SKM-1 treated with dmso at 0.1 percent for 144 hours (cell line): ENCODE measurements around the gene CUL9.

Experiments
- DNase-seq: peaks from one replicate; lab custom pipeline; 2025; ENCODE audit not compliant: unreplicated experiment; lab: John Stamatoyannopoulos, UW

CUL9 gene

GRCh38 chr6:43172104-43173007, 9.6 kb upstream of the CUL9 start:
- peak; percentile 39 for DNase-seq

- DNase-seq = no peak
These were observed 8.3 kb upstream of the CUL9 start for GRCh38 chr6:43173591-43174262.

DNA sequence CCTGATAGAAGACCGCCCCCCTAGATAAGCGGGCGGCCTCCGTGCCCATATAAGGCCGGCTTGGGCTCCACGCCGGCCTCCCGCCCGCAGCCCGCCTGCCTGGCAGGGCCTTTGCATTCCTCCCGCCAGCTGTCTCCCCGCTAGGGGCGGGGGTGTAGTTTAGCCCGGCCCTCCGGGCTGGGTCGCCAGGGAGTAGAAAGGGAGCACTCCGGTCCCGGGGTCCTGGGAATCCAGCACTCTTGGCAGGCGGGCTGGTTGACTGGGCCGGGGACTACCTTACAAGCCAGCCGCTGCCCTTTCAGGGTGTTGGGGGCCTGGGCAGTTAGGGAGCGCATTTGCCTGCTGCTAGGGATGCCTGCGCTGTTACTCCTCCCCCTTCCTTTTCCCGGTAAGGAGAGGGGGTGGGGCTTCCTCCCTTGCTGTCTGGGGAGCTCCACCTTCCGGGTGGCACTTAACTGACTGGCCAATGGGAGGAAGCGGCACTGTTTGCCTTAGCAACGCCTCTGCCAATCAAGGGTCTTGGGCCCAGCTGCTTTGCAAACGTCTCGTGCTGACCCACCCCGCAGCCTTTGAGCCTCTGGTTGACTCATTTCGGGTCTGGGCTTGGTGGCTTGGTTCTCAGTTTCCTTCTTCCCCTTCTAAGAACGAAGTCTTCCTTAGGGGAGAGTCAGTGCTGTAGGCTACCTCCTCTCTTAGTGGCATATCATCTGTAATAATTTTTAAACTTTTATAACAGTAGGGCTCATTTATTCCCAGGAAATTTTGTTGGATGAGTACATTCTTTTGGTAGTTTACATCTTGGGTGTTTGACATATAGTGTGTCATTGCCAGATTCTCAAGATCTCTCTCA, 7.5 kb upstream of the CUL9 start:
- DNase-seq = peak; percentile 92

- DNase-seq = no peak
These were observed 6.1 kb upstream of the CUL9 start for GRCh38 chr6:43175676-43176422.

DNA sequence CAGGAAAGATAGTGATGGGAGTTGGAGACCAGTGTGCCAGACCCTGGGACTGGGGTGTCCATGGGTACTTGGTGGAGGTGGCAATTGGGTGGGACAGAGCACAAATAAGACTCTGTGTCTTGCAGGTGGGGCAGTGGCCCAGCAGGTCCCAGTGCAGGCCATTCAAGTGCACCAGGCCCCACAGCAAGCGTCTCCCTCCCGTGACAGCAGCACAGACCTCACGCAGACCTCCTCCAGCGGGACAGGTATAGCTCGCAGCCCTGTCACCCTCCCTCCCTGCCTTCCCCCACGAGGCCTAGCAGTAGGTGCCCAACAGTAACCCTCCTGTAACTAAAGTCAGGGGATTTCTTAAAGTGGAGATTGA, 5.6 kb upstream of the CUL9 start:
- DNase-seq = no peak

- no peak for DNase-seq
These were observed 3.8 kb upstream of the CUL9 start for GRCh38 chr6:43178150-43178549.

DNA sequence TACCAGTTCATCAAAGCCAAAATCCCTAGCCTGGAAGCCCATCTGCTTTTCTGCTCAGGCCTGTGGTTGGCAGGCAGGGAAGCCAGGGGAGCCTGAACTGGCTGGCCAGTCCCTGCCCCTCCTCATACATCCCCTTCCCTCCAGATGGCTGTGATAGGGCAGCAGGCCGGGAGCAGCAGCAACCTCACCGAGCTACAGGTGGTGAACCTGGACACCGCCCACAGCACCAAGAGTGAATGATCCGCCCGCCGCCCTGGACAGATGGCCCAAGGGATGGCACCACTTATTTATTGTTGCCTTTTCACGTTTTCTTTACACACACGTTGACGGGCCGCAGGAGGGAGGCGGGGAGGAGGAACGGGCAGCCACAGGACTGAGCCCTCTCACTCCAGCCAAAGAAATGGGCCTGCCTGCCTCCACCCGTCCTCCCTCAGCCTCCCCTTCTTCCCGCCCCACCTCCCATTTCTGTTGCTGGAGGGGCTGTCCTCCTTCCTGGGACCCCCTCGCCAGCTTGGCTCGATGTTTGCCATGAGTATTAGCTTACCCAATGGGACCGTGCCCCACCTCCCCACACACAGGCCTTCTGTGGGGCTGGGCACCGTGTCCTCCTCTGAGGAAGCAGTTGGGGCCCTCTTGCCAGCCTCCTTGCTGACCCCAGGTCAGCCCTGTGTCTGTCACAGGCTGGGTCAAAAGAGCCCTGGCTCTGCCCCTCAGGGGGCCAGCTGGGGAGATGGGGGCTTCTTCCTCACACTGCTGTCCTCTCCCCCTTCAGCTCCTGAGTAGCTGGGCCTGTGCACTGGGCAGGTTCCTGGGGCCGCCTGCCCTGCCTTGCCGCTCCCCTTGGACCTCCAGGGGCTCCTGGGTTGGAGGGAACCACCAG, 2.8 kb upstream of the CUL9 start:
- no peak for DNase-seq

- DNase-seq = no peak
These were observed 1.9 kb upstream of the CUL9 start for GRCh38 chr6:43180058-43180457.

GRCh38 chr6:43180985-43181384, 1.0 kb upstream of the CUL9 start:
- DNase-seq = no peak

GRCh38 chr6:43181621-43181941, 415 bp upstream of the CUL9 start:
- DNase-seq = no peak

- no peak for DNase-seq
These were observed 1.4 kb downstream of the CUL9 start for GRCh38 chr6:43183441-43183840.

DNA sequence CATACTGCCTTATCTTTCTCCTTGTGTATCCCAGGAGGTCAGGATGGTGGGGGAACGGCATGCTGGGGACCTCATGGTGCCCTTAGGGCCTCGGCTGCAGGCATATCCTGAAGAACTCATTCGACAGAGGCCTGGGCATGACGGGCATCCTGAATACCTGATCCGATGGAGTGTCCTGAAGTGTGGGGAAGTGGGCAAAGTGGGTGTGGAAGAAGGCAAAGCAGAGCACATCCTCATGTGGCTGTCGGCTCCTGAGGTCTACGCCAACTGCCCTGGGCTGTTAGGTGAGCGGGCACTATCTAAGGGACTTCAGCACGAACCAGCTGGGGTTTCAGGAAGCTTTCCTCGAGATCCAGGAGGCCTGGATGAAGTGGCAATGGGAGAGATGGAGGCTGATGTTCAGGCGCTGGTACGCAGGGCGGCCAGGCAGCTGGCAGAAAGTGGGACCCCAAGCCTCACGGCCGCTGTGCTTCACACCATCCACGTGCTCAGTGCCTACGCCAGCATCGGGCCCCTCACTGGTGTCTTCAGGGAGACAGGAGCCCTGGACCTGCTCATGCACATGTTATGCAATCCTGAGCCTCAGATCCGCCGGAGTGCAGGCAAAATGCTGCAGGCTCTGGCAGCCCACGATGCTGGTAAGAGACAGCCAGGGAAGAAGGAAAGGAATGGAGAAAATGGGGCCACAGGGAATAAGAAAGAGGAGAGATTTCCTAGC, 2.4 kb downstream of the CUL9 start:
- DNase-seq = no peak

DNA sequence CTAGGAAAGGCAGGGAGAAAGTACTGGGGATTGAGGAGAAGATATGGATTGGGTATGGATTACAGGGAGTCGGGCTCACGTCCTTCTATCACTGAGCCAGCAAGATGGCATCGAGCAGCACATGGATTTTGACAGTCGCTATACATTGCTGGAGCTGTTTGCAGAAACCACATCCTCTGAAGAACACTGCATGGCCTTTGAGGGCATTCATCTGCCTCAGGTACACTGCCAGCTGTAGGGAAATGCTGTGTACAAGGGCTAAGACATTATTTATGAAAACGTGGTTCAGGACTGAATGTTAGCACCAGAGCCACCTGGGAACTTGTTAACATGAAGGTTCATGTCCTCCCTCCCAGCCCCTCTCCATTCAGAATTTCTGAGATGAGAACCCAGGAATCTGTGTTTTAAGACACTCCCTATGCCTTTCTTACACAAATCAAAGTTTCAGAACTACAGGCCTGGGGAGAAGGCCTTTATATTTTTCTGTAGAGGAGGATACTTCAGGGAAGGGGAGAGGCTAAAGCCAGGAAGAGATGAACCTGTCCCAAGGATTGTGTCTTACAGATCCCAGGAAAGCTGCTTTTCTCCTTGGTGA, 3.5 kb downstream of the CUL9 start:
- DNase-seq = no peak

DNA sequence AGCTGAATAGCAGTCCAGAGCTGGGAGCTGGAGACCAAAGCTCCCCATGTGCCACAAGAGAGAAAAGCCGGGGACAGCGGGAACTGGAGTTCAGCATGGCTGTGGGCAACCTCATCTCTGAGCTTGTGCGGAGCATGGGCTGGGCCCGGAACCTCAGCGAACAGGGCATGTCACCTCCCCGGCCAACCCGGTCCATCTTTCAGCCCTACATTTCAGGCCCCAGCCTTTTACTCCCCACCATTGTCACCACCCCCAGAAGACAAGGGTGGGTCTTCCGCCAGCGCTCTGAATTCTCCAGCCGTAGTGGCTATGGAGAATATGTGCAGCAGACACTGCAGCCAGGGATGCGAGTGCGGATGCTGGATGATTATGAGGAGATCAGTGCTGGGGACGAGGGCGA, 4.0 kb downstream of the CUL9 start:
- DNase-seq = no peak

- DNase-seq = no peak
These were observed 4.7 kb downstream of the CUL9 start for GRCh38 chr6:43186706-43187105.

DNA sequence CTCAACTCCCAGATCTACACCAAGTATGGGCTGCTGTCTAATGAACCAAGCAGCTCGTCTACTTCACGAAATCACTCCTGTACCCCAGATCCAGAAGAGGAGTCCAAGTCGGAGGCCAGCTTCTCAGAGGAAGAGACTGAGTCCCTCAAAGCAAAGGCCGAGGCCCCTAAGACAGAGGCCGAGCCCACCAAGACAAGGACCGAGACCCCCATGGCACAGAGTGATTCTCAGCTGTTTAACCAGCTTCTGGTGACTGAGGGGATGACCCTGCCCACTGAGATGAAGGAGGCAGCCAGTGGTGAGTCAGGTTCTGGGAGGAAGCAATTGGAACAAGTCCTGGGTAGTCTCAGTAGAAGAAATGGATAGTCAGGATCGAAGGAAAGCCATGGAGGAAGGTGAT, 5.8 kb downstream of the CUL9 start:
- no peak for DNase-seq

DNA sequence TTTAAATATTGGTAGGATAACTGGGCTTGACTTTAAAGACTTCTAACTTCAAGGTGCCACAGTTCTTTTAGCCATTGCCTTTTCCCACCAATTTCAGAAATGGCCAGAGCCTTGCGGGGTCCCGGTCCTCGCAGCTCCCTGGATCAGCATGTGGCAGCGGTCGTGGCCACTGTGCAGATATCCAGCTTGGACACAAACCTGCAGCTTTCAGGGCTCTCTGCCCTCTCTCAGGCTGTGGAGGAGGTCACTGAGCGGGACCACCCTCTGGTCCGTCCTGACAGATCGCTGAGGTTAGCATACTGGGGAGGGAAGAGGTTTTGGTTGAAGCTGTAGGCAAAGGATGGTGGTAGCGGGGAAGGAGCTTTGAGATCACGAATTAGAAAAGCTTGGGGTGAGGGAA, 6.4 kb downstream of the CUL9 start:
- DNase-seq = no peak

DNA sequence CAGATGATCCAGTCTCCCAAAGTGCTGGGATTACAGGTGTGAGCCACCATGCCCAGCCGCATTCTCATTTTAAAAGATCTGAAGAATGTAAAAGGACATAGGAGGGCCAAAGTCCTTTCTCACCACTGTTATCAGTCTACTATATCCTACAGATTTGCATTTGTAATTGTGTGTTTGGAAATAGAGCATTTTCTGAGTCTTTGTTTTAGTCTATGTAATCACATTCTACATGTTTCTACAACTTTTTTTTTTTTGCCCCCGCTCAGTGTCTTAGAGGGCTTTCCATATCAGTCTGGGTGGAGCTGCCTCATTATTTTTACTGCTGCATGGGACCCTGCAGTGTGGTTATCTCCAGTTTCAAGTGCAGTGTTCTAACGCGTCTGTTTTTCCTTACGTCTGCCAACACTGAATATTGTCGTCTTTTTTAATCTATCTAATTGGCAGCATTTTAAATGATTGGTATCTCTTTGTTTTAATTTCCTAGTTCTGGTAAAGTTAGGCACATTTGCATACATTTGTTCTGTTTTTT, 7.8 kb downstream of the CUL9 start:
- DNase-seq = no peak

- no peak for DNase-seq
These were observed 10.9 kb downstream of the CUL9 start for GRCh38 chr6:43192911-43193310.
